ENCODE results near the gene BEX4.
A peak's percentile ranks its signal among the peaks of the same experiment; 100 is the strongest.
"Not testable (repeated sequence)": the region's sequence is repeated elsewhere in the genome, so short reads cannot be mapped to it uniquely, and the experiment has no call there.

The BEX4 gene, protein sequence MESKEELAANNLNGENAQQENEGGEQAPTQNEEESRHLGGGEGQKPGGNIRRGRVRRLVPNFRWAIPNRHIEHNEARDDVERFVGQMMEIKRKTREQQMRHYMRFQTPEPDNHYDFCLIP

DNA sequence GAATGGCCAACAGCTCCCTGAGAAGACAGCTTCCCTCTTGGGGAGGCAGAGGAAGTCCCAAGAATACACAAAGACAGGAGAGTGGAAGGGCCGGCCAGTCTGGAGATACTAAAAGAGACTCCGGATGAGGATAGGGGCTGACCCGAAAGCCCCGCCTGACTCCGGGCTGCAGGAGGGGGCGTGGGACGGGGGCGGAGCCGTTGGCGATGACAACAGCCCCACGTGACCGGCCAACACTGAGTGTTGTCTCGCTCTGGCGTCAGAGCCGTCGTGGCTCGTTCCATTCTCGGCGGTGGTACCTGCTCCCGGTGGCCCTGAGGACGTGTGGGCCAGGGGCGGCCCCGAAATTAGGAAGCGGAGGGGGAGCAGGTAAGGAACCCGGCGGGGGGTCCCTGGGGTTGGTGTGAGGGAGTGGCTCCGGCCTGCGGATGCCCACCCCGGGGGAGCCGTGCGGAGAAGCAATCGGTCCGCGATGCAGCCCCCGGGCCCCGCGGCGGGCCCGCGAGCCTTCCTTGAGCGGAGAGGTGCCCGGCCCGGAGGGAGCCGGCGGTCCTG is at the start of gene BEX4:
TSS of gene BEX4 (plus strand) at position 239 of the 555 bp plus-strand sequence. CDS start 1,046 bp downstream, outside the sequence.
- Histone ChIP-seq H3K36me3 (ENCODE audit: control insufficient read depth in 2 of 2, insufficient read depth in 2 of 2, low read length in 2 of 2) (no peaks in the 10 kb centered on the region), H3K27ac (ENCODE audit: low read length) (peak within 1 kb of the TSS; percentile 82), H3K9ac (ENCODE audit: low read length in 2 of 2) (peak within 1 kb of the TSS; percentile 80 to 83), H3K27me3 (ENCODE audit: control insufficient read depth in 1 of 2, insufficient read depth in 2 of 2, low read length in 2 of 2) (peaks cover 0 to 10% of the 10 kb centered on the region in 2 donors), H3K4me3 (ENCODE audit: low read length in 2 of 2) (peak within 1 kb of the TSS; percentile 59 to 76), H3K4me1 (ENCODE audit: control insufficient read depth, insufficient read depth, low read length) (no peaks in the 10 kb centered on the region), H3K9me3 (ENCODE audit: control insufficient read depth in 2 of 2, low read length in 2 of 2) (no peaks in the 10 kb centered on the region)

DNA sequence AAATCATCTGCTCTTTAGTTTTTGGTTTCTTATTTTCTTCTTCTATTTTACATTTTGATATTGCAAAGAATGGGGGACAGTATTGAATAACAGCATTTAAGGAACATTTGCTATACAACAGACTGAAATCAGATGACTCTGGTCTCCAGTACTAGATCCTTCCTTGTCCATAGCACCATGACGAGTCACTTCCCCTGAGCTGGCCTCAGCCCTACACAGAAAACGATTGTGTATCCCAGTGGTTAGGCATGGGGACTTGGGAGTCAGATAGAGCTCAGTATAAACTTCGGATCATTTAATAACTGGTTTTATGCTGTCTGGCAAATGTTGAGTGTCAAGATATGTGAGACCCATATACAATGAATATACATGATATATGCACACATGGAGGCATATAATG is 44.7 kb upstream of the BEX4 start:
- H3K4me1 ChIP-seq (ENCODE audit: control insufficient read depth, insufficient read depth, low read length) = no peaks in the 10 kb centered on the region
- H3K27ac ChIP-seq (ENCODE audit: low read length) = no peak overlapping the region
- no peak overlapping the region for H3K4me3 ChIP-seq (ENCODE audit: low read length in 2 of 2)
- no peak overlapping the region for H3K9ac ChIP-seq (ENCODE audit: low read length in 2 of 2)
- no peaks in the 10 kb centered on the region for H3K9me3 ChIP-seq (ENCODE audit: control insufficient read depth in 2 of 2, low read length in 2 of 2)
- H3K27me3 ChIP-seq (ENCODE audit: control insufficient read depth in 1 of 2, insufficient read depth in 2 of 2, low read length in 2 of 2) = peaks cover 0 to 6% of the 10 kb centered on the region in 2 donors
- H3K36me3 ChIP-seq (ENCODE audit: control insufficient read depth in 2 of 2, insufficient read depth in 2 of 2, low read length in 2 of 2) = no peaks in the 10 kb centered on the region

DNA sequence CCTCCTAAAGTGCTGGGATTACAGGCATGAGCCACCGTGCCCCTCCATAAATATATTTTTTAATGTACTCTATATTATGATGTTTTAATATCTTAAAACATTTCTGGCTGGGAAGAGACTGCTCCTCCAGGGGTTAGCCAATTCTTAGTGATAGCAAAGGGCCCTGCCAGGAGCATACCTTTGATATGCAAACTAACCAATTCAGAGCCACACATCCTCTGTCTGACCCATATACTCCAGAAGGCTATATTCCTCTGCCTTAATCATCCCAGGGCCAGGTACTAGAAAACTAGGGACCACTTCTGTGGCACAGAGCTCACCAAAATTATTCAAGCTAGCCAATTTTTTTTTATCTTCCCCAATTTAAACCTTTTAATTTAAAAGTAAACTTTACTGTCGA is 43.6 kb upstream of the BEX4 start:
- Histone ChIP-seq H3K4me3 (ENCODE audit: low read length in 2 of 2) (no peak overlapping the region), H3K36me3 (ENCODE audit: control insufficient read depth in 2 of 2, insufficient read depth in 2 of 2, low read length in 2 of 2) (no peaks in the 10 kb centered on the region), H3K9me3 (ENCODE audit: control insufficient read depth in 2 of 2, low read length in 2 of 2) (no peaks in the 10 kb centered on the region), H3K27me3 (ENCODE audit: control insufficient read depth in 1 of 2, insufficient read depth in 2 of 2, low read length in 2 of 2) (peaks cover 0 to 8% of the 10 kb centered on the region in 2 donors), H3K4me1 (ENCODE audit: control insufficient read depth, insufficient read depth, low read length) (peaks cover 4% of the 10 kb centered on the region), H3K27ac (ENCODE audit: low read length) (no peak overlapping the region), H3K9ac (ENCODE audit: low read length in 2 of 2) (no peak overlapping the region)

DNA sequence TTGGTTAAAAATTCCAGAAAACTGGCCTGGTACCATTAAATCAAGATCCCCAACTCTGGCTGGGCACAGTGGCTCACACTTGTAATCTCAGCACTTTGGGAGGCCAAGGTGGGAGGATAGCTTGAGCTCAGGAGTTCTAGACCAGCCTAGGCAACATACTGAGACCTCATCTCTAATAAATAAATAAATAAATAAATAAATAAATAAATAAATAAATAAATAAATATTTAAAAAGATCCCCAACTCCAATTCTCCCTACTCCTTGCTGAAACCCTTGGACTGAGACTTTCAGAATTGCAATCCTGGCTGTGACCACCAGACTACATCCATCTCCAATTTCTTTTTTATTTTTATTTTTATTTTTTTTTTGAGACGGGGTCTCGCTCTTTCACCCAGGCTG is 39.7 kb upstream of the BEX4 start:
- not testable (repeated sequence) for H3K4me3 ChIP-seq (ENCODE audit: low read length in 2 of 2); H3K9ac ChIP-seq (ENCODE audit: low read length in 2 of 2); H3K9me3 ChIP-seq (ENCODE audit: control insufficient read depth in 2 of 2, low read length in 2 of 2); H3K27ac ChIP-seq (ENCODE audit: low read length); H3K4me1 ChIP-seq (ENCODE audit: control insufficient read depth, insufficient read depth, low read length); H3K36me3 ChIP-seq (ENCODE audit: control insufficient read depth in 2 of 2, insufficient read depth in 2 of 2, low read length in 2 of 2)
- H3K27me3 ChIP-seq (ENCODE audit: control insufficient read depth in 1 of 2, insufficient read depth in 2 of 2, low read length in 2 of 2) = peaks cover 0 to 23% of the 10 kb centered on the region in 2 donors

DNA sequence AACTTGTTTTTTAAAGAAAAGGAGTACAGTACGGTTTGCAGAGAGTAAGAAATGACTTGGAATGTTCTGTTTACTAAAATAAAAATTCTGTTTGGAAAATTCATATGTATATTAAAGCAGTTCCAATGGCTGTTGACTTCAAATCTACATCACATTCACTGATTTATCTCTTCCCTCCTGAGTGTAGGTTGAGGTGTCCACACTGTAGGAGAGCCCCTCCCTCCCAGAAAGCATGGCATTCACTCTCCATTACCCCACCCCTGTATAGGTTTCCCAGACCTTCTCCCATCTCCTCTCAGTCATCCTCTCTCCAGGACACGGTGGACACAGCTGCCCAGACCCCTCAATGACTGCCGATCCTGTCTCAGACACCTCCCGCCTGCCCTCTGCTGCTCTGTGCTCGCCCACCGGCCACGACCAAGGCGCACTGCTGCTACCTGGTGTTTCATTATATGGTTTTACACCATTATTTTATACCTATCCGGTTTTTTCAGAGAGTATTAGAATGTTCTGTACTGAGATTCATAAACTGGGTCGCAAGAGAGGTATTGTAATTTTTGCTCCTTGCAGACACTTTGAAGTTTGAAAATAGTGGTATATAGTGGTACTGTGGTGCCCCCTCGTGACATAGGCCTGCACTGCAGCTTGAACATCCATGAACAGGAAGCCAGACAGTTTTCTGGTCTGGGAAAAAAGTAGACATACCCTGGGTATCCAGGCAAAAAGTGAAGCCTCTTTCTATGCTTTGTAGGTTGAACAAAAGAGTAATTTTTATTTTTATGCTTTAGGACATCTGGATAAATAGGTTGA is 38.8 kb upstream of the BEX4 start:
- H3K4me3 ChIP-seq (ENCODE audit: low read length in 2 of 2) = no peak overlapping the region
- H3K27ac ChIP-seq (ENCODE audit: low read length) = no peak overlapping the region
- peaks cover 4% of the 10 kb centered on the region for H3K4me1 ChIP-seq (ENCODE audit: control insufficient read depth, insufficient read depth, low read length)
- H3K36me3 ChIP-seq (ENCODE audit: control insufficient read depth in 2 of 2, insufficient read depth in 2 of 2, low read length in 2 of 2) = no peaks in the 10 kb centered on the region
- peaks cover 0 to 25% of the 10 kb centered on the region in 2 donors for H3K27me3 ChIP-seq (ENCODE audit: control insufficient read depth in 1 of 2, insufficient read depth in 2 of 2, low read length in 2 of 2)
- H3K9ac ChIP-seq (ENCODE audit: low read length in 2 of 2) = no peak overlapping the region
- H3K9me3 ChIP-seq (ENCODE audit: control insufficient read depth in 2 of 2, low read length in 2 of 2) = no peaks in the 10 kb centered on the region

DNA sequence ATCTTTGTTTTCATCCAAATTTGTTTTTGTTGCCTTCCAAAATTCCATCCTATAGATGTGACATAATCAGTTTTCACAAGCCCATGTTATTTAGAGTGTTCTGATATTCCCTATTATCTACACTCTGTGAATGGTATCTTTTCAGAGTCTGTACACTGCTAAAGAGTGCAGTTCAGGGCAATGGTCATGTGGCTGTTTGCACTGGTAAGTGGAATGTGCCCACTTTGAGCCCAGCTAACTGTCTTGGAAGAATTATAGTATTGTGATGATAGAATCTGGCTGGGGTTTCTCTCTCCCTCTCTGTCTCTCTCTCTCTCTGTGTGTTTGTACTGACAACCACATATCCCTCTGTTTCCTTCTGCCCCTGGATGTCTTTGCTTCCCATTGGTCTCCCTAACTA is 37.4 kb upstream of the BEX4 start:
- Histone ChIP-seq H3K36me3 (ENCODE audit: control insufficient read depth in 2 of 2, insufficient read depth in 2 of 2, low read length in 2 of 2) (no peaks in the 10 kb centered on the region), H3K4me1 (ENCODE audit: control insufficient read depth, insufficient read depth, low read length) (peaks cover 4% of the 10 kb centered on the region), H3K27ac (ENCODE audit: low read length) (no peak overlapping the region), H3K9ac (ENCODE audit: low read length in 2 of 2) (no peak overlapping the region), H3K4me3 (ENCODE audit: low read length in 2 of 2) (no peak overlapping the region), H3K9me3 (ENCODE audit: control insufficient read depth in 2 of 2, low read length in 2 of 2) (no peaks in the 10 kb centered on the region), H3K27me3 (ENCODE audit: control insufficient read depth in 1 of 2, insufficient read depth in 2 of 2, low read length in 2 of 2) (peaks cover 0 to 21% of the 10 kb centered on the region in 2 donors)

DNA sequence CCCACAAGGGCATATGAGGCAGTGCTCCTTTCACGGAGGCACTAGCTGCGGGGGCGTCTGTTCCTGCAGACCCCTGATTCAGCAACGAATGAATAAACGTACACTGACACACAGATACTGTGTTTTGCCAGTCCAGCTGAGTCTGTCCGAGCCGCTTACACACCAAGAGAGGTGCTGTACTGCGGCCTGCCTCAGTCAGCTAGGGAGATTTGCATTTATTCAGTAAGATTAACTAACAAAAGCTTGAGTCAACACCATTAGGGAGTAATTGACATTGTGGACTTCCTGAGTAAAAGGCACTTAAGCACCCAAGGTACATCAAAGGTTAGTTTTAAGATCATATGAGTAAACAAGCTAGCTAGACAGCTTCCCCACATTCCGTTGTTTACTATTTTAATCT is 31.0 kb upstream of the BEX4 start:
- Histone ChIP-seq H3K4me1 (ENCODE audit: control insufficient read depth, insufficient read depth, low read length) (no peaks in the 10 kb centered on the region), H3K36me3 (ENCODE audit: control insufficient read depth in 2 of 2, insufficient read depth in 2 of 2, low read length in 2 of 2) (no peaks in the 10 kb centered on the region), H3K9ac (ENCODE audit: low read length in 2 of 2) (no peak overlapping the region), H3K9me3 (ENCODE audit: control insufficient read depth in 2 of 2, low read length in 2 of 2) (no peaks in the 10 kb centered on the region), H3K27me3 (ENCODE audit: control insufficient read depth in 1 of 2, insufficient read depth in 2 of 2, low read length in 2 of 2) (peaks cover 0 to 13% of the 10 kb centered on the region in 2 donors), H3K27ac (ENCODE audit: low read length) (no peak overlapping the region), H3K4me3 (ENCODE audit: low read length in 2 of 2) (no peak overlapping the region)

DNA sequence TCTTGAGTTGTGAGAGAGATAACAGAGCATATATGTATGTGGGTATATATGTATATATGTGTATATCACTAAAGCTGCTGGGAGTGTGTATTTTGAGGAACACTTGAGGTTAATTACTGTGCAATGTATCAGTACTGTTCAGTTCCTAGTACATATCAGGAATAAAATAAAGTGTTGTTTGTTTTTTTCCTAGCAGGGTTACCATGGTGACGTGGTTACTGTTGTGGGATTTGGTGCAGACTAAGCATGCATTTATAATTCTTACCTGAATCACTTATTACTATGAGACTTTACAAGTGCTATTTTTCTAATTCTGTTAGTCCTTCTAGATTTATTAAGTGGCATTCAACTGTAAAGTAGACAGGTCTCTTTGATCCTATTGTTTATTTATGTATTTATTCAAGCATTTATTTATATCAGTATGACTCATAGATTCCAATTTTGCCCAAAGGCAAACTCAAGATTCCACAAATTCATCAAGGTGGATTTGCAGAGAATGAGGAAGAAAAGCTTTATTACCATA is 26.9 kb upstream of the BEX4 start:
- Histone ChIP-seq H3K36me3 (ENCODE audit: control insufficient read depth in 2 of 2, insufficient read depth in 2 of 2, low read length in 2 of 2) (no peaks in the 10 kb centered on the region), H3K9me3 (ENCODE audit: control insufficient read depth in 2 of 2, low read length in 2 of 2) (no peaks in the 10 kb centered on the region), H3K27ac (ENCODE audit: low read length) (no peak overlapping the region), H3K27me3 (ENCODE audit: control insufficient read depth in 1 of 2, insufficient read depth in 2 of 2, low read length in 2 of 2) (peaks cover 0 to 7% of the 10 kb centered on the region in 2 donors), H3K9ac (ENCODE audit: low read length in 2 of 2) (no peak overlapping the region), H3K4me3 (ENCODE audit: low read length in 2 of 2) (no peak overlapping the region), H3K4me1 (ENCODE audit: control insufficient read depth, insufficient read depth, low read length) (no peaks in the 10 kb centered on the region)

DNA sequence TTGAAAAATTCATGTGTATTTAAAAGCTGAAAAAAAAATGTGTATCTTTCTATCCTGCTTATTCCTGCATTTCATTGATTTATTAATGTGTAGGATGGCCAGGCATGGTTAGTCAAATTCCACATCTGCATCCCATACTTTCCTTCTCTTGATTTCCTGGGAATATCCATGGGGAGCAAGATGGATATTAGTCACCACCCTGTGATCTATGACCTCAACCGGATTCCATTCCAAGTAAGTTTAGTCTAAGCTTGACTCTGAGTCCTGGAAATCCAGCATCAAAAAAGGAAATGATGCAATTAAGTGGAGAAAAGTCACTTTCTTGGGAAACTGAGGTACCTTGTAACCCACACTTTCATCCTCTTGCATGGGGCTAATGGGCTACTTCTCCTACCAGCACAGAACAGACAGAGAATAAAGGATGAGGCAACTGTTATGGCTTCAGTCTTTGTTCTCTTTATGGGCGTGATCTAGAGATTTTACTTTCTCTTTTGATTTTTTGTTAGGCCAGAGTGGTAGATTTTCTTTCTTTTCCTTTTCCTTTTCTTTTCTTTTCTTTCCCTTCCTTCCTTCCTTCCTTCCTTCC is 17.1 kb upstream of the BEX4 start:
- Histone ChIP-seq H3K9me3 (ENCODE audit: control insufficient read depth in 2 of 2, low read length in 2 of 2) (no peaks in the 10 kb centered on the region), H3K4me1 (ENCODE audit: control insufficient read depth, insufficient read depth, low read length) (no peaks in the 10 kb centered on the region), H3K27ac (ENCODE audit: low read length) (no peak overlapping the region), H3K4me3 (ENCODE audit: low read length in 2 of 2) (no peak overlapping the region), H3K36me3 (ENCODE audit: control insufficient read depth in 2 of 2, insufficient read depth in 2 of 2, low read length in 2 of 2) (no peaks in the 10 kb centered on the region), H3K27me3 (ENCODE audit: control insufficient read depth in 1 of 2, insufficient read depth in 2 of 2, low read length in 2 of 2) (peaks cover 0 to 3% of the 10 kb centered on the region in 2 donors), H3K9ac (ENCODE audit: low read length in 2 of 2) (no peak overlapping the region)

DNA sequence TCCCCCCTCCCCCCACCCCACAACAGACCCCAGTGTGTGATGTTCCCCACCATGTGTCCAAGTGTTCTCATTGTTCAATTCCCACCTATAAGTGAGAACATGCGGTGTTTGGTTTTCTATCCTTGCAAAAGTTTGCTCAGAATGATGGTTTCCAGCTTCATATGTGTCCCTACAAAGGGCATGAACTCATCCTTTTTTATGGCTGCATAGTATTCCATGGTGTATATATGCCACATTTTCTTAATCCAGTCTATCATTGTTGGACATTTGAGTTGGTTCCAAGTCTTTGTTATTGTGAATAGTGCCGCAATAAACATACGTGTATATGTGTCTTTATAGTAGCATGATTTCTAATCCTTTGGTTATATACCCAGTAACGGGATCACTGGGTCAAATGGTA is 16.2 kb upstream of the BEX4 start:
- H3K27me3 ChIP-seq (ENCODE audit: control insufficient read depth in 1 of 2, insufficient read depth in 2 of 2, low read length in 2 of 2); H3K4me3 ChIP-seq (ENCODE audit: low read length in 2 of 2); H3K4me1 ChIP-seq (ENCODE audit: control insufficient read depth, insufficient read depth, low read length); H3K9me3 ChIP-seq (ENCODE audit: control insufficient read depth in 2 of 2, low read length in 2 of 2); H3K27ac ChIP-seq (ENCODE audit: low read length); H3K36me3 ChIP-seq (ENCODE audit: control insufficient read depth in 2 of 2, insufficient read depth in 2 of 2, low read length in 2 of 2); H3K9ac ChIP-seq (ENCODE audit: low read length in 2 of 2): not testable (repeated sequence)

Data from stomach smooth muscle (tissue), 2 donors.